ENCODE results near the gene OAS1.
A peak's percentile ranks its signal among the peaks of the same experiment; 100 is the strongest.

OAS1 gene

GRCh38 chr12:112906712-112907414 lies at the start of gene OAS1:
OAS1 (plus strand) TSS chr12:112906962; CDS start chr12:112907040, 78 bp downstream.
- DNase-seq = peak; percentile 94

GRCh38 chr12:112859291-112859690 lies 47.5 kb upstream of the OAS1 start:
- DNase-seq = no peak

GRCh38 chr12:112860181-112860580 lies 46.6 kb upstream of the OAS1 start:
- no peak for DNase-seq

GRCh38 chr12:112861284-112861683 lies 45.5 kb upstream of the OAS1 start:
- DNase-seq = no peak

GRCh38 chr12:112862636-112863290 lies 44.0 kb upstream of the OAS1 start:
- no peak for DNase-seq

DNA sequence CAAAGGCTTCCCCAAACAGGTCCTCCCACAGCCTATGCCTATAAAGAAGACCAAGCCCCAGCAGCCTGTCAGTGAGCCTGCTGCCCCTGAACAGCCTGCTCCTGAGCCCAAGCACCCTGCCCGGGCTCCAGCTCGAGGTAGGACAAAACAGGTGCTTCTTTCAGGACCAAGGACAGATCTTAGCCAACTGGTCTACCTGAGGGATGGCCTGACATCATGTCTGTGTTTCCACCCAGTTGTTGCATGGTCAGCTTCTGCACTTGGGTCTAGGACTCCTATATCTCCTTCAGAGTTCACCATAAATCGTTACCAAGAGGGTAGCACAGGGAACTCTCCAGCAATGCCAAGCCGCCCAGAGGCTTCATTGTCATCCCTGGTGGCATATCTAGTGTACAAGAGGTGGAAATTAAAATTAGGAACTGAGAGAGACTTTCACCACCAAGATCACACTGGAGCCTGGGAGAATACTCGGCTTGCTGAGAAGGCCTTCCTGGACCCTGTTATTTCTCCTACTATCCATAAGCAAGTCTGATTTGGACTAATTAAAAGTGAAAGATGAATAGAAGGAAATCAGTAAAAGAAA lies 38.2 kb upstream of the OAS1 start:
- no peak for DNase-seq

- DNase-seq = no peak
Observed at GRCh38 chr12:112869091-112869490, 37.7 kb upstream of the OAS1 start.

DNA sequence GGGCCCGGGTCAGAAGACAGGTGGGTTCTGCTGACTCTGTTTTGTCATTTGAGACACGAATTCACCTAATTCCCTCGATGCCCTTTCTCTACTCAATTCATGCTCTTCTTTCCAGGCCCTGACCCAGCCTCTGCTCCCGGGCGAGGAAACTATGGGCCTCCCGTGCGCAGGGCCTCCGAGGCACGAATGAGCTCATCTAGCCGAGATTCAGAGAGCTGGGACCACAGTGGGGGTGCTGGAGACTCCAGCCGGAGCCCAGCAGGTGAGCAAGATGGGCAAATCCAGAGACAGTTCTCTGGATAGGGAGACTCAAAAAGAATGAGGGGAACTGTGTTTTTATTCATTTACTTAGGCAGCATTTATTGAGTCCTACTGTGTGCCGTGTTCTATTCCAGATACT lies 37.0 kb upstream of the OAS1 start:
- no peak for DNase-seq

DNA sequence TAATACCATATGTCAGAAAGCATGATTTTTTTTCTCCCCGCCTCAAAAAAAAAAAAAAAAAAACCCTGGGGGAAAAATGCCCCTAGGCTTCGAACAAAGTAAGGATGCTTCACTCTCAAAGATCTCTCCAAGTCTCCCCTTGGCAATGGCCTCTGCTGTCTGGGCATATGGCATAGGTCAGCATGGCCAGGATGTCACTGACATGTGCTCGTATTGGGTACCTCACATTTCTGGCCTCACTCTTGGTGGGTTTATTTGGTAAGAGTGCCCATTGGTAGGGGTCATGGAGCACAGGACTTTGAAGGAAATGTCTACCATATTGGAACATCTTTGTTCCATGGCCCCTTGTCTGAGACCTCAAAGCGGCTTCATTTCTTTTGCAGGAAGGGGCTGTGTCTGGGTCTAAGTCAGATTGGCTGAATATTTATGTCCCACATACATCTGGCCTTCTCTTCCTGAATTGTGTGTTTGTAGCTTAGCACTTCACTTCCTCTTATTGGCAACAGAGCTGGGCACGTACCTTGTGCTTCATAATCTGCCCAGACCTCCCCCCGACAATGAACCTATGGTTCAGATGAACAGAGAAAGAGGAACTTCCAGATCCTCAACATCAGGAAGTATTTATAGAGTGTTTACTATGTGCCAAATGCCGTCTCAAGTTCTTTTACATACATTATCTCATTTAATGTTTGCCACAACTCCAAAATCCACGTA lies 36.3 kb upstream of the OAS1 start:
- peak; percentile 36 for DNase-seq

DNA sequence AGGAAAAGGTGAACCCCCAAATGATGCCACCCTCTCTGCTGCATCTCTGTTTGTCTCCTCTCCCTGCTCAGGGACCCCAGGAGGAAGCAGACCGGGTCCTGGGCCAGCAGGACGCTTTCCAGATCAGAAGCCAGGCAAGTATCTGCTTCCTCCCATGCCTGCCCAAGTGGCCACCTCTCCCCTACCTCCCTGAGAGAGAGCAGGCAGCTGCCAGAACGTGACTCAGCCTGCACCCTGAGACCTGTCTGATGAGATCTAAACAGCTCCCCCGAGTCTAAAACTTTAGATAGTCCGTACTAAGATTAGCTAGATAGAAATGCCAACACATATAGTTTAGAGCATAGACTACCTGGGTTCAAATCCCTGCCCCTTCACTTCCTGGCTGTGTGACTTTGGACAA lies 31.2 kb upstream of the OAS1 start:
- no peak for DNase-seq

- DNase-seq = no peak
Observed at GRCh38 chr12:112876506-112876905, 30.3 kb upstream of the OAS1 start.

DNA sequence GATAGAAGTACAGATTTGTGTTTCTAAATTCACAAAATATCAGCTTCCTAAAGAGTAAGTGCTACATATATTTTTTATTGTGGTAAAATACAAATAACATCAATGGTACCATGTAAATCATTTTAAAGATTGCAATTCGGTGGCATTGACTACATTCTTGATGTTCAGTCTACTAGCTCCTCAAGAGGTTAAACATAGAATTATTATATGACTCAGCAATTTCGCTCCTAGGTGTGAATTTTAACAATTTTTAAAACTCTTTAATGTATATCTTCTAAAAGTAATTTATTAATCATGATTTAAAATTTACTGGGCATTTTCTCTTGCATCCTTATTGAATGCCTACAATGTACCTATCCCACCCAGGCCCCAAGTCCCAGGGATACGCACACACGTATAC lies 29.8 kb upstream of the OAS1 start:
- DNase-seq = no peak

GRCh38 chr12:112878488-112878887 lies 28.3 kb upstream of the OAS1 start:
- DNase-seq = no peak

DNA sequence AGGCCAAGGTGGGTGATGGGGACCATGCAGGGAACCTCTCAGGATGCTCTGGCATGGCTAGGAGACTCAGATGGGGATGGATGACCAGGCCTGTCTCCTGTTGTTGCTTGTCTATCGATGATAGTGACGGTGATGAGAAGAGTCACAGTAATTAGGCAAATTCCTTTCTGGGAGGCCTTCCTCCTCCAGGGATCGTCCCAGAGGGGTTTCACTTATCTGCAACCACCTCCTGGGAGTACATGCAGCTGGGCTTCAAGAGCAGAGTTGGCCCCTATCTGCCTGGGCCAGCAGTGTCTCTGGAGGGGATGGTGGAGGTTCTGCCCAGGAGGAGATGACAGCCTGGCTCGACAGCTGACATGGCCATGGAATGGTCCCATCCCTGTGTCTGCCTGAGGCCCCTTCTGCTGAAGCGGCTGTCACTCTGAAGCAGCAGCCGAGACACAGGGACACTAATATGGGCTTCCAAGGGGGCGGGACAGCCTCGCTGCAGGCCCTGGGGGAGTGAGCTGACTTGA lies 27.5 kb upstream of the OAS1 start:
- DNase-seq = no peak

DNA sequence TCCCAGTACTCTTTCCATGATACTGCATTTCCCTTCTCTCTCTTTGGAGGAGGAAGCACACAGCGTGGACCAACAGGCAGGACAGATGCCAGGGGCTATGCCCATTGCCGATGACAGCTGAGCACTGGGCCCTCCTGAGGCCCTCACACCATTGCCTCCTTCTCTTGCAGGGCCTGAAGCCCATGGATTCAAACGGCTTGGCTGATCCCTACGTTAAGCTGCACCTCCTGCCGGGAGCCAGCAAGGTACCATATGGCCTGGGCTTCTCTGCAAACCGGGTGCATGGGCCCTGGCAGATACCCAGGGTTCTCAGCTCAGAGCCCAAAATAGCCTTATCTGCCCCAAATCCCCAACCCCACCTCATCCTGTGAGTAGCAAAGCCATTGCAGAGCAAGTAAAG lies 25.2 kb upstream of the OAS1 start:
- no peak for DNase-seq

- DNase-seq = peak; percentile 84
Observed at GRCh38 chr12:112885236-112885635, 21.5 kb upstream of the OAS1 start.

DNA sequence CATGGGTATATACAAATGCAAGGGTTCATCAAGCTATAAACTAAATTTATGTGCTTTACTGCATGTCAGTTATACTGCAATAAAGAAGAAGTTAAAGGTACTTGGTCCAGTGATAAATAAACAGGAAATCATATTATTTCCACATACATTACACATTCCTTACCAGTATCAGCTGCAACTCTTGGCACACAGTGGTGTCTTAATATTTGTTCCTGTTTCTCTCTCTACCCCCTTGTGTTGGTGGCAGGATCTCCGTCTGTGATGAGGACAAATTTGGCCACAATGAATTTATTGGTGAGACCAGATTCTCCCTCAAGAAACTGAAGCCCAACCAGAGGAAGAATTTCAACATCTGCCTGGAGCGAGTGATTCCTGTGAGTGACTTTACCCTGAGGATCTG lies 19.2 kb upstream of the OAS1 start:
- peak; percentile 87 for DNase-seq

- DNase-seq = no peak
Observed at GRCh38 chr12:112891093-112892024, 15.4 kb upstream of the OAS1 start.

DNA sequence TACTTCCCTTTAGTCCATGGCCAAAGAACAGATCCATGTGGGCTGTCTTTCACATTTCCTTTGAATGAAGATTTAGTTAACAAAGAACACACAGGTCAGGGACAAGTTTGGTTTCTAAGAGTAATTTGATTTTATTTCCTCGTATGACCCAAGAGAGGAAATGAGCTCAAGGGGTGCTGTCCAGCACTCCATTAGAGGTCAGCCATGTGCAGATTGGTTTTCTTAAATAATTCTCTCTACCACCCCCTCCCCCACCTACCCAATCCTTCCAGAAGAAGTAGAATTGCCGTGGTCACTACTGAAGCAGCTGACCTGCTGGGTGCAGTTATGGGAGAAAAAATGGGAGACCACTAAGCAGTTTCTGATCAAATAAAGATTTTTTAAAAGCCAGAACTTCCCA lies 13.9 kb upstream of the OAS1 start:
- DNase-seq = peak; percentile 34

- DNase-seq = peak; percentile 68
Observed at GRCh38 chr12:112894128-112894527, 12.6 kb upstream of the OAS1 start.

- no peak for DNase-seq
Observed at GRCh38 chr12:112898380-112898779, 8.4 kb upstream of the OAS1 start.

All from inflammatory macrophage treated with lipopolysaccharide for 4 hours (primary cell).